ENCODE measurements around the gene TGIF2. TPM values are rescaled to one million over a fixed set of nuclear protein-coding genes. Genes with fewer than 3 reads are reported as not detected.

TGIF2 gene
- total and polyA plus RNA-seq, 2 of the 13 experiments (the other 11 are each of a cell fraction or from before 2014, with no cell fraction given), result 41.3 to 53.9 TPM

DNA sequence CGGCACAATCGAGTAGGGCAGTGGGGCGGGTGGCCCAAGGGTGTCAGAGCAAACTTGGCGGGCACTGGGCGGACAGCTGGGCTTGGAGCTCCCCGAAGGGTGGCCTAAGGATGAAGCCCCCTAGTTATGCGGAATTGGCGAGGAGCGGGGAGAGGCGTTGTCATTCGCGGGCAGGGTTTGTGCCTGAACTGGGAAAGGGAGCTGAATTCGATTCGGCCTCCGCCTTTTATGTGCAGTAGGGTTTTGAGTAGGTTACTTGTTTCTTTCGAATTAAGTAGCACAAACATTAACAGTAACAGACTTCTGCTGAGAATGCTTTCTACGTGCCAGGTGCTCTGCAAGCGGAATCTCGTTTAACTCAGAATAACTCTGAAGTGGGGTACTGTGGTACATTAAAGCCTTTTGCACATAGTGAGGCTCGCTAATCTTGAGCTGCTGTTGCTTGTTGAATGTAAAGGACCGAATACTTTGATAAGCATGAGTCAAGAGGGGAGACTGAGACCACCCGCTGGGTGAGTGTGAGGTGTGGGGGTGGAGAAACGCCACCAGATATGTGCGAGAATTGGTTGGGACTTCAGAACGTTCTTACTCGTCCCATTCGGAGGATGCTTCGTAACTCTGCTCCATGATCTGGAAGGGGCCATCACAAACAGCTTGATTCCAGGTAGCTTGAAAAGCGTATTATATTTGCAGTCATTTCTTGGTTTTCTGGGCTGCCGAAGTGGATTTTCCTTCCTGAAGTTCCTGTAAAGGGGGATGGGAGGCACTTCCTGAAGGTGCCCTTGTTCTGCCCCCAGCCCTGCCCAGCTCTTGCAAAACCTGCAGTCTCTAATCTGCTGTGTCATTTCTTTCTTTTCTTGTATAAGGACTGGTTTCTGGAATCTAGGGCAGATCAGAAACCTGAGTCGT, 33.0 kb downstream of the TGIF2 start (continued):
- TF ChIP-seq, protein P1, sequence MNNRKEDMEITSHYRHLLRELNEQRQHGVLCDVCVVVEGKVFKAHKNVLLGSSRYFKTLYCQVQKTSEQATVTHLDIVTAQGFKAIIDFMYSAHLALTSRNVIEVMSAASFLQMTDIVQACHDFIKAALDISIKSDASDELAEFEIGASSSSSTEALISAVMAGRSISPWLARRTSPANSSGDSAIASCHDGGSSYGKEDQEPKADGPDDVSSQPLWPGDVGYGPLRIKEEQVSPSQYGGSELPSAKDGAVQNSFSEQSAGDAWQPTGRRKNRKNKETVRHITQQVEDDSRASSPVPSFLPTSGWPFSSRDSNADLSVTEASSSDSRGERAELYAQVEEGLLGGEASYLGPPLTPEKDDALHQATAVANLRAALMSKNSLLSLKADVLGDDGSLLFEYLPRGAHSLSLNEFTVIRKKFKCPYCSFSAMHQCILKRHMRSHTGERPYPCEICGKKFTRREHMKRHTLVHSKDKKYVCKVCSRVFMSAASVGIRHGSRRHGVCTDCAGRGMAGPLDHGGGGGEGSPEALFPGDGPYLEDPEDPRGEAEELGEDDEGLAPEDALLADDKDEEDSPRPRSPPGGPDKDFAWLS (CRISPR knock-in tag; IDR thresholded peaks at IDR 0.05; ENCODE audit: borderline replicate concordance), result no peak
- no peak for TF ChIP-seq NONO (IDR thresholded peaks at IDR 0.05)
- no peak for TF ChIP-seq NONO (CRISPR knock-in tag; conservative IDR thresholded peaks at IDR 0.05)
- TF ChIP-seq, protein P2, sequence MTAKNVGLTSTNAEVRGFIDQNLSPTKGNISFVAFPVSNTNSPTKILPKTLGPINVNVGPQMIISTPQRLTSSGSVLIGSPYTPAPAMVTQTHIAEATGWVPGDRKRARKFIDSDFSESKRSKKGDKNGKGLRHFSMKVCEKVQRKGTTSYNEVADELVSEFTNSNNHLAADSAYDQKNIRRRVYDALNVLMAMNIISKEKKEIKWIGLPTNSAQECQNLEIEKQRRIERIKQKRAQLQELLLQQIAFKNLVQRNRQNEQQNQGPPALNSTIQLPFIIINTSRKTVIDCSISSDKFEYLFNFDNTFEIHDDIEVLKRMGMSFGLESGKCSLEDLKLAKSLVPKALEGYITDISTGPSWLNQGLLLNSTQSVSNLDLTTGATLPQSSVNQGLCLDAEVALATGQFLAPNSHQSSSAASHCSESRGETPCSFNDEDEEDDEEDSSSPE (CRISPR knock-in tag; IDR thresholded peaks at IDR 0.05), result no peak
- TF ChIP-seq, protein P3, sequence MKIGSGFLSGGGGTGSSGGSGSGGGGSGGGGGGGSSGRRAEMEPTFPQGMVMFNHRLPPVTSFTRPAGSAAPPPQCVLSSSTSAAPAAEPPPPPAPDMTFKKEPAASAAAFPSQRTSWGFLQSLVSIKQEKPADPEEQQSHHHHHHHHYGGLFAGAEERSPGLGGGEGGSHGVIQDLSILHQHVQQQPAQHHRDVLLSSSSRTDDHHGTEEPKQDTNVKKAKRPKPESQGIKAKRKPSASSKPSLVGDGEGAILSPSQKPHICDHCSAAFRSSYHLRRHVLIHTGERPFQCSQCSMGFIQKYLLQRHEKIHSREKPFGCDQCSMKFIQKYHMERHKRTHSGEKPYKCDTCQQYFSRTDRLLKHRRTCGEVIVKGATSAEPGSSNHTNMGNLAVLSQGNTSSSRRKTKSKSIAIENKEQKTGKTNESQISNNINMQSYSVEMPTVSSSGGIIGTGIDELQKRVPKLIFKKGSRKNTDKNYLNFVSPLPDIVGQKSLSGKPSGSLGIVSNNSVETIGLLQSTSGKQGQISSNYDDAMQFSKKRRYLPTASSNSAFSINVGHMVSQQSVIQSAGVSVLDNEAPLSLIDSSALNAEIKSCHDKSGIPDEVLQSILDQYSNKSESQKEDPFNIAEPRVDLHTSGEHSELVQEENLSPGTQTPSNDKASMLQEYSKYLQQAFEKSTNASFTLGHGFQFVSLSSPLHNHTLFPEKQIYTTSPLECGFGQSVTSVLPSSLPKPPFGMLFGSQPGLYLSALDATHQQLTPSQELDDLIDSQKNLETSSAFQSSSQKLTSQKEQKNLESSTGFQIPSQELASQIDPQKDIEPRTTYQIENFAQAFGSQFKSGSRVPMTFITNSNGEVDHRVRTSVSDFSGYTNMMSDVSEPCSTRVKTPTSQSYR (CRISPR knock-in tag; IDR thresholded peaks at IDR 0.05; ENCODE audit: borderline replicate concordance), result peak; percentile 87
- TF ChIP-seq EZH2 (conservative IDR thresholded peaks at IDR 0.05; ENCODE audit: low read depth, low read length), result no peak
- TF ChIP-seq, protein P4, sequence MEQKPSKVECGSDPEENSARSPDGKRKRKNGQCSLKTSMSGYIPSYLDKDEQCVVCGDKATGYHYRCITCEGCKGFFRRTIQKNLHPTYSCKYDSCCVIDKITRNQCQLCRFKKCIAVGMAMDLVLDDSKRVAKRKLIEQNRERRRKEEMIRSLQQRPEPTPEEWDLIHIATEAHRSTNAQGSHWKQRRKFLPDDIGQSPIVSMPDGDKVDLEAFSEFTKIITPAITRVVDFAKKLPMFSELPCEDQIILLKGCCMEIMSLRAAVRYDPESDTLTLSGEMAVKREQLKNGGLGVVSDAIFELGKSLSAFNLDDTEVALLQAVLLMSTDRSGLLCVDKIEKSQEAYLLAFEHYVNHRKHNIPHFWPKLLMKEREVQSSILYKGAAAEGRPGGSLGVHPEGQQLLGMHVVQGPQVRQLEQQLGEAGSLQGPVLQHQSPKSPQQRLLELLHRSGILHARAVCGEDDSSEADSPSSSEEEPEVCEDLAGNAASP (CRISPR knock-in tag; IDR thresholded peaks at IDR 0.05; ENCODE audit: borderline replicate concordance), result no peak; the same call in 1 of the 2 replicates
- TF ChIP-seq, protein P5, sequence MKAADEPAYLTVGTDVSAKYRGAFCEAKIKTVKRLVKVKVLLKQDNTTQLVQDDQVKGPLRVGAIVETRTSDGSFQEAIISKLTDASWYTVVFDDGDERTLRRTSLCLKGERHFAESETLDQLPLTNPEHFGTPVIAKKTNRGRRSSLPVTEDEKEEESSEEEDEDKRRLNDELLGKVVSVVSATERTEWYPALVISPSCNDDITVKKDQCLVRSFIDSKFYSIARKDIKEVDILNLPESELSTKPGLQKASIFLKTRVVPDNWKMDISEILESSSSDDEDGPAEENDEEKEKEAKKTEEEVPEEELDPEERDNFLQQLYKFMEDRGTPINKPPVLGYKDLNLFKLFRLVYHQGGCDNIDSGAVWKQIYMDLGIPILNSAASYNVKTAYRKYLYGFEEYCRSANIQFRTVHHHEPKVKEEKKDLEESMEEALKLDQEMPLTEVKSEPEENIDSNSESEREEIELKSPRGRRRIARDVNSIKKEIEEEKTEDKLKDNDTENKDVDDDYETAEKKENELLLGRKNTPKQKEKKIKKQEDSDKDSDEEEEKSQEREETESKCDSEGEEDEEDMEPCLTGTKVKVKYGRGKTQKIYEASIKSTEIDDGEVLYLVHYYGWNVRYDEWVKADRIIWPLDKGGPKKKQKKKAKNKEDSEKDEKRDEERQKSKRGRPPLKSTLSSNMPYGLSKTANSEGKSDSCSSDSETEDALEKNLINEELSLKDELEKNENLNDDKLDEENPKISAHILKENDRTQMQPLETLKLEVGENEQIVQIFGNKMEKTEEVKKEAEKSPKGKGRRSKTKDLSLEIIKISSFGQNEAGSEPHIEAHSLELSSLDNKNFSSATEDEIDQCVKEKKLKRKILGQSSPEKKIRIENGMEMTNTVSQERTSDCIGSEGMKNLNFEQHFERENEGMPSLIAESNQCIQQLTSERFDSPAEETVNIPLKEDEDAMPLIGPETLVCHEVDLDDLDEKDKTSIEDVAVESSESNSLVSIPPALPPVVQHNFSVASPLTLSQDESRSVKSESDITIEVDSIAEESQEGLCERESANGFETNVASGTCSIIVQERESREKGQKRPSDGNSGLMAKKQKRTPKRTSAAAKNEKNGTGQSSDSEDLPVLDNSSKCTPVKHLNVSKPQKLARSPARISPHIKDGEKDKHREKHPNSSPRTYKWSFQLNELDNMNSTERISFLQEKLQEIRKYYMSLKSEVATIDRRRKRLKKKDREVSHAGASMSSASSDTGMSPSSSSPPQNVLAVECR (CRISPR knock-in tag; IDR thresholded peaks at IDR 0.05; ENCODE audit: borderline replicate concordance), result no peak; the same call in 1 of the 2 replicates
- no peak for TF ChIP-seq NR2C2 (CRISPR knock-in tag; IDR thresholded peaks at IDR 0.05; ENCODE audit: borderline replicate concordance)
- no peak for TF ChIP-seq HDAC2 (CRISPR knock-in tag; IDR thresholded peaks at IDR 0.05)
- no peak for TF ChIP-seq ZNF337 (CRISPR knock-in tag; IDR thresholded peaks at IDR 0.05; ENCODE audit: borderline replicate concordance, low read depth)
- 0 out of 2 replicates have a peak, but pooled peaks have one; percentile 15 for TF ChIP-seq NR1H2 (CRISPR knock-in tag; IDR thresholded peaks at IDR 0.05; ENCODE audit: borderline replicate concordance, low read depth)
